T-cell (primary cell): ENCODE measurements around the gene CTU1. TPM values are rescaled to one million over a fixed set of nuclear protein-coding genes. Genes with fewer than 3 reads are reported as not detected.

Experiments
- ATAC-seq, 4 experiments: fragments of 200-7000 bp in 3 of 4; fragments of 150-1000 bp in 1 of 4; cut with Tn5 transposase; replicated peaks in 1 of 4; 1 replicate in 3 of 4; 2 replicates in 1 of 4; pipeline ENCODE4 v1.10.0; 2021; ENCODE audit warnings: moderate library complexity in 3 of 4, mild to moderate bottlenecking in 2 of 4, moderate number of reproducible peaks in 1 of 4
- CTCF ChIA-PET, 2 donors: fragments of 300-600 bp; sonication (Branson Sonifier 250); formaldehyde crosslinking; loops; one replicate each; lab custom pipeline; 2022; ENCODE audit warnings: antibody characterized with exemption in 2 of 2; lab: Charles Lee
- POLR2A ChIA-PET, 2 donors: fragments of 300-600 bp; sonication (Branson Sonifier 250); formaldehyde crosslinking; loops; one replicate each; lab custom pipeline; 2022; ENCODE audit warnings: antibody characterized with exemption in 2 of 2; lab: Charles Lee
- DNase-seq, 35 experiments: peaks; one replicate each; pipeline versions ENCODE4 v3.0.0 to v3.0.0-alpha.2; 2013 to 2023
- H3K27ac ChIP-seq: one replicate; pipeline ENCODE4 v1.5.1; 2013; ENCODE audit warnings: low read length
- H3K27me3 ChIP-seq, 2 experiments: replicated peaks in 1 of 2; 1 replicate in 1 of 2; 2 replicates in 1 of 2; pipeline versions ENCODE4 v1.6.1 to v1.7.0; 2013; ENCODE audit warnings: low read length in 1 of 2, mixed read lengths in 1 of 2; ENCODE audit not compliant: control insufficient read depth in 2 of 2, insufficient read depth in 2 of 2; ENCODE audit errors: extremely low read depth in 1 of 2
- H3K36me3 ChIP-seq, 2 donors: 1 replicate in 1 of 2; 2 replicates in 1 of 2; pipeline versions ENCODE4 v1.6.1 to v1.7.0; 2013; ENCODE audit warnings: low read length in 1 of 2; ENCODE audit not compliant: control insufficient read depth in 2 of 2, insufficient read depth in 1 of 2; ENCODE audit errors: extremely low read depth in 1 of 2
- H3K4me1 ChIP-seq, 2 experiments: 1 replicate in 1 of 2; 2 replicates in 1 of 2; pipeline versions ENCODE4 v1.6.1 to v1.7.0; 2013; ENCODE audit warnings: low read length in 2 of 2, mixed read lengths in 1 of 2; ENCODE audit not compliant: insufficient read depth in 2 of 2, control insufficient read depth in 1 of 2; ENCODE audit errors: extremely low read depth in 1 of 2
- H3K4me3 ChIP-seq, 2 donors: 1 replicate in 1 of 2; 2 replicates in 1 of 2; pipeline versions ENCODE4 v1.5.1 to v1.7.0; 2013; ENCODE audit warnings: mild to moderate bottlenecking in 2 of 2, low read length in 1 of 2, moderate library complexity in 1 of 2; ENCODE audit not compliant: control insufficient read depth in 1 of 2; ENCODE audit errors: extremely low read depth in 1 of 2
- H3K9me3 ChIP-seq: 2 replicates; pipeline ENCODE4 v1.7.0; 2013
- H3K27ac Mint-ChIP-seq, 2 donors: one replicate each; pipeline ENCODE4 v1.8.0; 2020 to 2021; ENCODE audit warnings: mild to moderate bottlenecking in 2 of 2, mixed read lengths in 2 of 2
- H3K27me3 Mint-ChIP-seq, 2 donors: one replicate each; pipeline ENCODE4 v1.8.0; 2021 to 2022; ENCODE audit warnings: mixed read lengths in 2 of 2
- H3K36me3 Mint-ChIP-seq: one replicate; pipeline ENCODE4 v1.8.0; 2021; ENCODE audit warnings: mixed read lengths
- H3K4me1 Mint-ChIP-seq, 3 donors: one replicate each; pipeline ENCODE4 v1.8.0; 2020 to 2022; ENCODE audit warnings: mixed read lengths in 3 of 3, mild to moderate bottlenecking in 1 of 3
- H3K4me3 Mint-ChIP-seq, 3 donors: one replicate each; pipeline ENCODE4 v1.8.0; 2020 to 2022; ENCODE audit warnings: mild to moderate bottlenecking in 3 of 3, mixed read lengths in 3 of 3, moderate library complexity in 3 of 3
- H3K9me3 Mint-ChIP-seq, 3 donors: one replicate each; pipeline ENCODE4 v1.8.0; 2020 to 2022; ENCODE audit warnings: mixed read lengths in 3 of 3
- total RNA-seq, 35 experiments: library from RNA in 6 of 35; stranded (reverse) in 6 of 35; fragments of 120-200 nt in 1 of 35; gene quantifications; one replicate each; pipeline versions ENCODE4 v1.2.1 to v1.2.4 and lab custom pipeline; 2013 to 2026

The CTU1 gene
- total RNA-seq, 5 donors from 2014 or later (not counting 1 experiment from before 2014, with no cell fraction given): 3.2 to 18.1 (median 15.9) TPM

- POLR2A ChIA-PET: no interaction called here
- no peak overlapping the region for H3K4me3 ChIP-seq
- Mint-ChIP-seq H3K4me3 (no peak overlapping the region), H3K4me1 (no peaks in the 10 kb centered on the region), H3K36me3 (no peaks in the 10 kb centered on the region), H3K9me3 (peaks cover 0 to under 1% (median 0%) of the 10 kb centered on the region in 3 donors), H3K27ac (no peak overlapping the region), H3K27me3 (peaks cover 34 to 42% of the 10 kb centered on the region in 2 donors)
- H3K36me3 ChIP-seq: no peaks in the 10 kb centered on the region
- no peak for DNase-seq
- CTCF ChIA-PET: no interaction called here
- no peak for ATAC-seq
- no peaks in the 10 kb centered on the region for H3K4me1 ChIP-seq
- H3K27ac ChIP-seq: no peak overlapping the region
- H3K9me3 ChIP-seq: no peaks in the 10 kb centered on the region
- peaks cover 6 to 26% of the 10 kb centered on the region in 2 experiments for H3K27me3 ChIP-seq
These were observed 52.3 kb downstream of the CTU1 start for GRCh38 chr19:51055866-51056265.

Other genes starting within 250 kb of the CTU1 start
- not detected for gene KLK2, start 235.0 kb downstream of the CTU1 start, total RNA-seq
- not detected for gene KLK4, start 197.0 kb downstream of the CTU1 start, total RNA-seq
- not detected for gene KLK5, start 155.4 kb downstream of the CTU1 start, total RNA-seq
- not detected for gene KLK6, start 138.8 kb downstream of the CTU1 start, total RNA-seq
- gene KLK7, start 124.5 kb downstream of the CTU1 start, total RNA-seq: not detected
- gene KLK8, start 106.8 kb downstream of the CTU1 start, total RNA-seq: not detected
- gene KLK10, start 88.7 kb downstream of the CTU1 start, total RNA-seq: not detected
- not detected for gene KLK11, start 81.8 kb downstream of the CTU1 start, total RNA-seq
- gene KLK12, start 73.4 kb downstream of the CTU1 start, total RNA-seq: not detected
- not detected for gene KLK13, start 43.3 kb downstream of the CTU1 start, total RNA-seq
- gene KLK14, start 25.5 kb downstream of the CTU1 start, total RNA-seq: under 1 TPM; 0.42 to 0.78 (median 0.70) TPM
- 1 to 10 TPM in 3 of 5 donors, under 1 TPM in 2; 0.73 to 2.6 (median 1.6) TPM for gene SIGLEC9, start 16.5 kb upstream of the CTU1 start, total RNA-seq
- 1 to 10 TPM in 2 of 5 donors, under 1 TPM in 2, not detected in 1; 0.30 to 3.3 (median 1.0) TPM for gene SIGLEC7, start 33.9 kb upstream of the CTU1 start, total RNA-seq
- under 1 TPM in 4 of 5 donors, not detected in 1; 0.23 to 0.60 (median 0.42) TPM for gene CD33, start 116.7 kb upstream of the CTU1 start, total RNA-seq
- gene SIGLECL1, start 142.7 kb upstream of the CTU1 start, total RNA-seq: not detected
- gene IGLON5, start 203.2 kb upstream of the CTU1 start, total RNA-seq: under 1 TPM in 1 of 5 donors, not detected in 4; 0.10 TPM
- under 1 TPM; 0.18 to 0.70 (median 0.39) TPM for gene VSIG10L, start 233.7 kb upstream of the CTU1 start, total RNA-seq